Erythroblast (primary cell): Measurements from ENCODE around the gene CXXC5.
"Not testable (repeated sequence)": the region's sequence is repeated elsewhere in the genome, so short reads cannot be mapped to it uniquely, and the experiment has no call there.

Experiments used
- GATA1 ChIP-seq: IDR thresholded peaks from 2 replicates; pipeline ENCODE4 v1.6.1; 2011; ENCODE audit warnings: low read depth, mild to moderate bottlenecking, control low read depth, low read length, moderate library complexity
- POLR2A ChIP-seq: IDR thresholded peaks from 2 replicates; pipeline ENCODE4 v1.6.1; 2011; ENCODE audit warnings: mild to moderate bottlenecking, low read length

- TF ChIP-seq POLR2A, GATA1: not testable (repeated sequence)
Observed at GRCh38 chr5:139601948-139602347, 46.2 kb upstream of the CXXC5 start.
